IMR-90 (cell line): ENCODE measurements around the gene MYCBP. TPM values are rescaled to one million over a fixed set of nuclear protein-coding genes. Genes with fewer than 3 reads are reported as not detected.

ENCODE experiments used
- ATAC-seq: fragments of 200-7000 bp; cut with Tn5 transposase; 2 replicates; pipeline ENCODE4 v1.9.1; 2020; ENCODE audit warnings: low read depth, mild to moderate bottlenecking, moderate library complexity
- BruUV-seq: library from RNA; stranded (reverse); fragments of 400-500 nt; replicated peaks from 2 replicates; lab custom pipeline; 2021; lab: Mats Ljungman, UMichigan
- CTCF ChIA-PET: fragments of 300-600 bp; formaldehyde crosslinking; extraction: SDS; loops from one replicate; lab custom pipeline; 2021; ENCODE audit warnings: antibody characterized with exemption; lab: Yijun Ruan, JAX
- POLR2A ChIA-PET: fragments of 300-600 bp; sonication (Branson Sonifier 250); formaldehyde crosslinking; loops from one replicate; lab custom pipeline; 2022; ENCODE audit warnings: antibody characterized with exemption; ENCODE audit not compliant: unreplicated experiment; lab: Charles Lee
- DNase-seq: peaks from one replicate; pipeline ENCODE4 v3.0.0; 2013
- H2AFZ ChIP-seq: replicated peaks from 2 replicates; pipeline ENCODE3; 2013; ENCODE audit warnings: low read length, mild to moderate bottlenecking; ENCODE audit not compliant: poor library complexity
- H2AK5ac ChIP-seq: 2 replicates; pipeline ENCODE4 v1.6.1; 2013; ENCODE audit warnings: low read depth, low read length, inconsistent platforms
- H2AK9ac ChIP-seq: replicated peaks from 2 replicates; pipeline ENCODE3; 2013; ENCODE audit warnings: mild to moderate bottlenecking, low read depth, low read length, moderate library complexity; ENCODE audit not compliant: poor library complexity
- H2BK120ac ChIP-seq: 2 replicates; pipeline ENCODE4 v1.6.1; 2013; ENCODE audit warnings: low read depth, low read length, inconsistent platforms
- H2BK15ac ChIP-seq: 3 replicates; pipeline ENCODE4 v1.6.1; 2013; ENCODE audit warnings: low read depth, low read length, inconsistent platforms
- H2BK20ac ChIP-seq: 2 replicates; pipeline ENCODE4 v1.6.1; 2013; ENCODE audit warnings: low read depth, mild to moderate bottlenecking, inconsistent platforms, low read length, moderate library complexity
- H2BK5ac ChIP-seq: 2 replicates; pipeline ENCODE4 v1.6.1; 2013; ENCODE audit warnings: mild to moderate bottlenecking, low read depth, low read length, inconsistent platforms; ENCODE audit not compliant: poor library complexity, severe bottlenecking
- H3K14ac ChIP-seq: replicated peaks from 2 replicates; pipeline ENCODE4 v1.6.1; 2013; ENCODE audit warnings: low read depth, low read length, inconsistent platforms
- H3K18ac ChIP-seq: 2 replicates; pipeline ENCODE4 v1.6.1; 2013; ENCODE audit warnings: low read depth, low read length, control low read depth
- H3K23ac ChIP-seq: 2 replicates; pipeline ENCODE4 v1.6.1; 2013; ENCODE audit warnings: low read depth, low read length, inconsistent platforms
- H3K27ac ChIP-seq: 2 replicates; pipeline ENCODE4 v1.5.1; 2013; ENCODE audit warnings: mild to moderate bottlenecking, control low read depth, low read length; ENCODE audit not compliant: insufficient read depth
- H3K27me3 ChIP-seq: 2 replicates; pipeline ENCODE4 v1.6.1; 2013; ENCODE audit warnings: low read length; ENCODE audit not compliant: control insufficient read depth, insufficient read depth
- H3K36me3 ChIP-seq: 2 replicates; pipeline ENCODE4 v1.6.1; 2013; ENCODE audit warnings: low read length, mixed read lengths; ENCODE audit not compliant: control insufficient read depth, insufficient read depth
- H3K4ac ChIP-seq: 2 replicates; pipeline ENCODE4 v1.6.1; 2013; ENCODE audit warnings: low read depth, low read length, inconsistent platforms
- H3K4me1 ChIP-seq: 2 replicates; pipeline ENCODE4 v1.6.1; 2013; ENCODE audit warnings: low read length, mixed read lengths; ENCODE audit not compliant: control insufficient read depth, insufficient read depth
- H3K4me2 ChIP-seq: 2 replicates; pipeline ENCODE4 v1.6.1; 2013; ENCODE audit warnings: low read depth, mild to moderate bottlenecking, control low read depth, low read length, moderate library complexity
- H3K4me3 ChIP-seq: 2 replicates; pipeline ENCODE4 v1.5.1; 2013; ENCODE audit warnings: low read depth, mild to moderate bottlenecking, control low read depth, low read length, moderate library complexity; ENCODE audit not compliant: insufficient read depth
- H3K56ac ChIP-seq: 2 replicates; pipeline ENCODE4 v1.6.1; 2013; ENCODE audit warnings: low read length, inconsistent platforms; ENCODE audit not compliant: insufficient read depth; ENCODE audit errors: extremely low read depth
- H3K79me1 ChIP-seq, 2 experiments: 2 replicates each; pipeline ENCODE4 v1.6.1; 2013; ENCODE audit warnings: low read length in 2 of 2, inconsistent platforms in 1 of 2, low read depth in 1 of 2
- H3K9ac ChIP-seq: 2 replicates; pipeline ENCODE4 v1.6.1; 2013; ENCODE audit warnings: low read depth, low read length, control low read depth
- H3K9me1 ChIP-seq: 2 replicates; pipeline ENCODE4 v1.6.1; 2013; ENCODE audit warnings: low read length, inconsistent platforms; ENCODE audit not compliant: insufficient read depth
- H3K9me3 ChIP-seq: 2 replicates; pipeline ENCODE4 v1.6.1; 2013; ENCODE audit warnings: low read length; ENCODE audit not compliant: control insufficient read depth, insufficient read depth
- H4K20me1 ChIP-seq: 2 replicates; pipeline ENCODE4 v1.6.1; 2013; ENCODE audit warnings: low read length, inconsistent platforms; ENCODE audit not compliant: insufficient read depth
- H4K5ac ChIP-seq: 2 replicates; pipeline ENCODE4 v1.6.1; 2013; ENCODE audit warnings: mild to moderate bottlenecking, low read depth, low read length, control low read depth
- H4K8ac ChIP-seq, 2 experiments: 2 replicates each; pipeline ENCODE4 v1.6.1; 2013; ENCODE audit warnings: low read depth in 2 of 2, low read length in 2 of 2, control low read depth in 1 of 2, inconsistent platforms in 1 of 2
- H4K91ac ChIP-seq: 2 replicates; pipeline ENCODE4 v1.6.1; 2013; ENCODE audit warnings: low read depth, low read length, inconsistent platforms; ENCODE audit not compliant: insufficient read depth
- BHLHE40 ChIP-seq: fragments of 150-350 bp; IDR thresholded peaks from 2 replicates; pipeline ENCODE4 v1.6.1; 2016; ENCODE audit warnings: mild to moderate bottlenecking, low read depth, low read length
- CEBPB ChIP-seq: IDR thresholded peaks from 2 replicates; pipeline ENCODE4 v1.6.1; 2012; ENCODE audit warnings: low read depth, low read length, improper control_type of control experiment
- CHD1 ChIP-seq: IDR thresholded peaks from 2 replicates; pipeline ENCODE4 v1.6.1; 2012; ENCODE audit warnings: low read depth, low read length, improper control_type of control experiment
- CTCF ChIP-seq: conservative IDR thresholded peaks from 2 replicates; pipeline ENCODE4 v1.5.1; 2012; ENCODE audit warnings: mild to moderate bottlenecking, low read depth, low read length, improper control_type of control experiment
- ELK1 ChIP-seq: fragments of 150-350 bp; IDR thresholded peaks from 2 replicates; pipeline ENCODE4 v1.6.1; 2016; ENCODE audit warnings: low read depth, mild to moderate bottlenecking, low read length, moderate library complexity, borderline replicate concordance
- FOS ChIP-seq: fragments of 150-350 bp; IDR thresholded peaks from 2 replicates; pipeline ENCODE4 v1.6.1; 2016; ENCODE audit warnings: low read depth, low read length
- MAFK ChIP-seq: IDR thresholded peaks from 2 replicates; pipeline ENCODE4 v1.6.1; 2012; ENCODE audit warnings: low read depth, low read length, improper control_type of control experiment
- MAZ ChIP-seq: IDR thresholded peaks from 2 replicates; pipeline ENCODE4 v1.6.1; 2012; ENCODE audit warnings: low read depth, mild to moderate bottlenecking, low read length, improper control_type of control experiment, moderate library complexity, borderline replicate concordance
- MXI1 ChIP-seq: IDR thresholded peaks from 2 replicates; pipeline ENCODE4 v1.6.1; 2012; ENCODE audit warnings: low read depth, mild to moderate bottlenecking, low read length, moderate library complexity, borderline replicate concordance
- NFE2L2 ChIP-seq: fragments of 150-350 bp; IDR thresholded peaks from 2 replicates; pipeline ENCODE4 v1.6.1; 2016; ENCODE audit warnings: low read depth, mild to moderate bottlenecking, low read length
- POLR2A ChIP-seq: IDR thresholded peaks from 2 replicates; pipeline ENCODE4 v1.6.1; 2012; ENCODE audit warnings: mild to moderate bottlenecking, low read depth, low read length
- RAD21 ChIP-seq: IDR thresholded peaks from 2 replicates; pipeline ENCODE4 v1.6.1; 2012; ENCODE audit warnings: low read length, improper control_type of control experiment
- RCOR1 ChIP-seq: IDR thresholded peaks from 2 replicates; pipeline ENCODE4 v1.6.1; 2012; ENCODE audit warnings: mild to moderate bottlenecking, low read length, improper control_type of control experiment; ENCODE audit not compliant: insufficient replicate concordance
- RFX5 ChIP-seq: IDR thresholded peaks from 2 replicates; pipeline ENCODE4 v1.8.0; 2012; ENCODE audit warnings: low read depth, mild to moderate bottlenecking, low read length, moderate library complexity
- USF2 ChIP-seq: fragments of 150-350 bp; IDR thresholded peaks from 2 replicates; pipeline ENCODE4 v1.6.1; 2017; ENCODE audit warnings: mild to moderate bottlenecking, antibody characterized with exemption, low read length, low read depth
- dilution Hi-C: fragments of 300-500 bp; cut with HindIII; formaldehyde crosslinking; loops from one replicate; pipeline ENCODE4 v1.14.3; 2018; ENCODE audit warnings: low sequenced_read_pairs; ENCODE audit not compliant: unreplicated experiment
- in situ Hi-C: fragments of 300-500 bp; cut with MboI; formaldehyde crosslinking; loops from 3 replicates; pipeline ENCODE4 v1.14.3; 2019; ENCODE audit warnings: low sequenced_read_pairs, inconsistent platforms, mixed read lengths
- intact Hi-C: fragments of 100-400 bp; cut with micrococcal nuclease; formaldehyde crosslinking; loops from 2 replicates; pipeline ENCODE4 v1.10.0; 2022
- polyA plus RNA-seq, 3 experiments: library from polyadenylated mRNA; depleted of rRNA; stranded (reverse); fragments of >200 nt; gene quantifications; 2 replicates each; pipeline ENCODE4 v1.2.3, GENCODE V29; 2012; ENCODE audit warnings: low replicate concordance in 1 of 3
- total RNA-seq: library from RNA; depleted of rRNA; stranded (reverse); fragments of >200 nt; gene quantifications from 2 replicates; pipeline ENCODE4 v1.2.3, GENCODE V29; 2012

Gene MYCBP
- total and polyA plus RNA-seq, 2 of the 4 experiments (the other 2 are of a cell fraction) = 9.9 to 11.9 TPM

- DNase-seq = no peak
- ChIA-PET CTCF (interaction anchor here (1.3 kb wide), 1 partner anchor 8 kb away, joined by 5 read pairs; no protein-coding TSS in a partner anchor), POLR2A (no interaction called here)
- no peak overlapping the region for H2BK5ac ChIP-seq
- H4K91ac ChIP-seq = no peak overlapping the region
- H2AK9ac ChIP-seq = no peak overlapping the region
- no peak for ATAC-seq
- H3K23ac ChIP-seq = no peak overlapping the region
- H2AK5ac ChIP-seq = no peak overlapping the region
- H2BK15ac ChIP-seq = no peak overlapping the region
- intact Hi-C loops (no loop called here), in situ Hi-C loops (no loop called here), dilution Hi-C loops (no loop called here)
- H4K8ac ChIP-seq = no peak overlapping the region
- no peak overlapping the region for H3K4ac ChIP-seq
- H3K56ac ChIP-seq = no peak overlapping the region
- H3K4me3 ChIP-seq = no peak overlapping the region
- H3K27ac ChIP-seq = no peak overlapping the region
- no peak overlapping the region for H3K14ac ChIP-seq
- H3K9ac ChIP-seq = no peak overlapping the region
- H3K9me3 ChIP-seq = no peaks in the 10 kb centered on the region
- H3K27me3 ChIP-seq = peaks cover 53% of the 10 kb centered on the region
- H3K18ac ChIP-seq = no peak overlapping the region
- H4K20me1 ChIP-seq = no peaks in the 10 kb centered on the region
- H3K36me3 ChIP-seq = no peaks in the 10 kb centered on the region
- no peaks in the 10 kb centered on the region for H3K9me1 ChIP-seq
- H3K4me2 ChIP-seq = no peak overlapping the region
- peaks cover 4% of the 10 kb centered on the region; the same call in 1 of the 2 replicates for H3K4me1 ChIP-seq
- no TSS peak for BruUV-seq
- no peak overlapping the region for H4K5ac ChIP-seq
- H3K79me1 ChIP-seq = no peaks in the 10 kb centered on the region
- TF ChIP-seq MAFK = no peak
- no peak for TF ChIP-seq MXI1
- no peak for TF ChIP-seq RAD21
- TF ChIP-seq BHLHE40 = no peak
- no peak for TF ChIP-seq ELK1
- TF ChIP-seq RFX5 = no peak
- TF ChIP-seq CEBPB = no peak
- no peak for TF ChIP-seq MAZ
- no peak for TF ChIP-seq USF2
- no peak for TF ChIP-seq CHD1
- TF ChIP-seq POLR2A = no peak
- no peak for TF ChIP-seq RCOR1
- TF ChIP-seq NFE2L2 = no peak
- TF ChIP-seq CTCF = no peak
- TF ChIP-seq FOS = no peak
- H2BK120ac ChIP-seq = no peak overlapping the region
- H2BK20ac ChIP-seq = no peak overlapping the region
- no peak overlapping the region for H2AFZ ChIP-seq
These were observed 46.3 kb downstream of the MYCBP start for GRCh38 chr1:38826886-38827285.
